SK-N-MC (cell line): Measurements from ENCODE around the gene NRK.

ENCODE experiments used
- EZH2 ChIP-seq: fragments of 200-600 bp; sonication (generic); IDR thresholded peaks from one replicate; pipeline ENCODE4 v1.6.1; 2017; ENCODE audit warnings: antibody characterized with exemption
- FOXP2 ChIP-seq: optimal IDR thresholded peaks from 2 replicates; pipeline ENCODE3; 2011; ENCODE audit warnings: mild to moderate bottlenecking, moderate library complexity; ENCODE audit not compliant: insufficient read depth; ENCODE audit errors: extremely low read length, control extremely low read depth
- POLR2AphosphoS5 ChIP-seq: IDR thresholded peaks from 2 replicates; pipeline ENCODE4 v1.6.1; 2012; ENCODE audit warnings: mild to moderate bottlenecking, low read depth, low read length, borderline replicate concordance

- TF ChIP-seq POLR2AphosphoS5, result no peak
- TF ChIP-seq EZH2, result no peak
- no peak for TF ChIP-seq FOXP2
These were observed 14.9 kb downstream of the NRK start for GRCh38 chrX:105837232-105837631.
